HAP-1 (cell line): ENCODE measurements around the gene SEMA4C.

Source experiments
- DNase-seq, 2 experiments: peaks; one replicate each; pipeline ENCODE4 v3.0.0-alpha.2; 2016 to 2020; ENCODE audit warnings: low spot score in 2 of 2
- H3K27me3 ChIP-seq: fragments of 250-450 bp; sonication (Bioruptor Pico); 2 replicates; pipeline ENCODE4 v1.5.1; 2020; ENCODE audit warnings: low read depth, mild to moderate bottlenecking, moderate library complexity
- H3K36me3 ChIP-seq: fragments of 250-450 bp; sonication (Bioruptor Pico); replicated peaks from 2 replicates; pipeline ENCODE4 v1.5.1; 2020; ENCODE audit warnings: mild to moderate bottlenecking
- H3K4me1 ChIP-seq: fragments of 250-450 bp; sonication (Bioruptor Pico); 2 replicates; pipeline ENCODE4 v1.5.1; 2020; ENCODE audit warnings: mild to moderate bottlenecking
- H3K4me3 ChIP-seq: fragments of 250-450 bp; sonication (Bioruptor Pico); 2 replicates; pipeline ENCODE4 v1.5.1; 2020; ENCODE audit warnings: mild to moderate bottlenecking, moderate library complexity
- H3K9me3 ChIP-seq: fragments of 250-450 bp; sonication (Bioruptor Pico); 2 replicates; pipeline ENCODE4 v1.5.1; 2020; ENCODE audit warnings: mild to moderate bottlenecking, moderate library complexity
- in situ Hi-C: fragments of 300-500 bp; cut with MboI; formaldehyde crosslinking; loops from 3 replicates; pipeline ENCODE4 v1.14.3; 2020; ENCODE audit warnings: low sequenced_read_pairs, inconsistent platforms, mixed read lengths

SEMA4C gene

GRCh38 chr2:96907115-96908041, 37.5 kb upstream of the SEMA4C start:
- no peak overlapping the region for H3K4me3 ChIP-seq
- DNase-seq, result no peak
- no peaks in the 10 kb centered on the region for H3K4me1 ChIP-seq
- H3K36me3 ChIP-seq, result no peaks in the 10 kb centered on the region
- in situ Hi-C loops, result no loop called here
- H3K27me3 ChIP-seq, result no peaks in the 10 kb centered on the region
- H3K9me3 ChIP-seq, result no peaks in the 10 kb centered on the region

- DNase-seq, result no peak
- Histone ChIP-seq H3K9me3 (no peaks in the 10 kb centered on the region), H3K4me1 (no peaks in the 10 kb centered on the region), H3K27me3 (no peaks in the 10 kb centered on the region), H3K4me3 (no peak overlapping the region), H3K36me3 (no peaks in the 10 kb centered on the region)
- in situ Hi-C loops, result no loop called here
Observed at GRCh38 chr2:96906729-96907114, 36.8 kb upstream of the SEMA4C start.

- no peak overlapping the region for H3K4me3 ChIP-seq
- in situ Hi-C loops, result no loop called here
- H3K9me3 ChIP-seq, result no peaks in the 10 kb centered on the region
- no peaks in the 10 kb centered on the region for H3K27me3 ChIP-seq
- DNase-seq, result no peak
- H3K4me1 ChIP-seq, result no peaks in the 10 kb centered on the region
- no peaks in the 10 kb centered on the region for H3K36me3 ChIP-seq
Observed at GRCh38 chr2:96903815-96904214, 33.9 kb upstream of the SEMA4C start.

GRCh38 chr2:96903318-96903717, 33.4 kb upstream of the SEMA4C start:
- Histone ChIP-seq H3K4me1 (no peaks in the 10 kb centered on the region), H3K9me3 (no peaks in the 10 kb centered on the region), H3K36me3 (no peaks in the 10 kb centered on the region), H3K27me3 (no peaks in the 10 kb centered on the region), H3K4me3 (no peak overlapping the region)
- DNase-seq, result no peak
- in situ Hi-C loops, result no loop called here

GRCh38 chr2:96900237-96900636, 30.4 kb upstream of the SEMA4C start:
- Histone ChIP-seq H3K36me3 (no peaks in the 10 kb centered on the region), H3K9me3 (no peaks in the 10 kb centered on the region), H3K4me1 (no peaks in the 10 kb centered on the region), H3K4me3 (no peak overlapping the region), H3K27me3 (no peaks in the 10 kb centered on the region)
- no peak for DNase-seq
- in situ Hi-C loops, result no loop called here

GRCh38 chr2:96899413-96899741, 29.5 kb upstream of the SEMA4C start:
- Histone ChIP-seq H3K36me3 (no peaks in the 10 kb centered on the region), H3K9me3 (no peaks in the 10 kb centered on the region), H3K27me3 (no peaks in the 10 kb centered on the region), H3K4me3 (no peak overlapping the region), H3K4me1 (no peaks in the 10 kb centered on the region)
- in situ Hi-C loops, result no loop called here
- no peak for DNase-seq

GRCh38 chr2:96898641-96899412, 28.9 kb upstream of the SEMA4C start:
- no peaks in the 10 kb centered on the region for H3K27me3 ChIP-seq
- no peaks in the 10 kb centered on the region for H3K9me3 ChIP-seq
- no peak for DNase-seq
- no peaks in the 10 kb centered on the region for H3K4me1 ChIP-seq
- H3K36me3 ChIP-seq, result no peaks in the 10 kb centered on the region
- H3K4me3 ChIP-seq, result no peak overlapping the region
- in situ Hi-C loops, result no loop called here

GRCh38 chr2:96898135-96898505, 28.2 kb upstream of the SEMA4C start:
- no peaks in the 10 kb centered on the region for H3K4me1 ChIP-seq
- in situ Hi-C loops, result no loop called here
- no peaks in the 10 kb centered on the region for H3K27me3 ChIP-seq
- no peaks in the 10 kb centered on the region for H3K36me3 ChIP-seq
- no peak overlapping the region for H3K4me3 ChIP-seq
- DNase-seq, result no peak
- H3K9me3 ChIP-seq, result no peaks in the 10 kb centered on the region

- Histone ChIP-seq H3K27me3 (no peaks in the 10 kb centered on the region), H3K4me1 (no peaks in the 10 kb centered on the region), H3K9me3 (no peaks in the 10 kb centered on the region), H3K36me3 (no peaks in the 10 kb centered on the region), H3K4me3 (no peak overlapping the region)
- no peak for DNase-seq
- in situ Hi-C loops, result no loop called here
Observed at GRCh38 chr2:96897491-96898134, 27.7 kb upstream of the SEMA4C start.

GRCh38 chr2:96895746-96896651, 26.1 kb upstream of the SEMA4C start:
- no peaks in the 10 kb centered on the region for H3K27me3 ChIP-seq
- H3K36me3 ChIP-seq, result no peaks in the 10 kb centered on the region
- H3K4me3 ChIP-seq, result no peak overlapping the region

GRCh38 chr2:96895032-96895745, 25.3 kb upstream of the SEMA4C start:
- DNase-seq, result no peak
- Histone ChIP-seq H3K36me3 (no peaks in the 10 kb centered on the region), H3K4me3 (no peak overlapping the region), H3K4me1 (no peaks in the 10 kb centered on the region), H3K27me3 (no peaks in the 10 kb centered on the region), H3K9me3 (no peaks in the 10 kb centered on the region)
- in situ Hi-C loops, result no loop called here

More at GRCh38 chr2:96895746-96896651, 26.1 kb upstream of the SEMA4C start:
- no peak for DNase-seq
- no peaks in the 10 kb centered on the region for H3K4me1 ChIP-seq
- in situ Hi-C loops, result no loop called here
- H3K9me3 ChIP-seq, result no peaks in the 10 kb centered on the region

- Histone ChIP-seq H3K4me1 (no peaks in the 10 kb centered on the region), H3K27me3 (no peaks in the 10 kb centered on the region), H3K4me3 (no peak overlapping the region), H3K9me3 (no peaks in the 10 kb centered on the region), H3K36me3 (no peaks in the 10 kb centered on the region)
- DNase-seq, result no peak
- in situ Hi-C loops, result no loop called here
Observed at GRCh38 chr2:96894151-96894531, 24.3 kb upstream of the SEMA4C start.
